ENCODE data around the gene PEF1.

The PEF1 gene

DNA sequence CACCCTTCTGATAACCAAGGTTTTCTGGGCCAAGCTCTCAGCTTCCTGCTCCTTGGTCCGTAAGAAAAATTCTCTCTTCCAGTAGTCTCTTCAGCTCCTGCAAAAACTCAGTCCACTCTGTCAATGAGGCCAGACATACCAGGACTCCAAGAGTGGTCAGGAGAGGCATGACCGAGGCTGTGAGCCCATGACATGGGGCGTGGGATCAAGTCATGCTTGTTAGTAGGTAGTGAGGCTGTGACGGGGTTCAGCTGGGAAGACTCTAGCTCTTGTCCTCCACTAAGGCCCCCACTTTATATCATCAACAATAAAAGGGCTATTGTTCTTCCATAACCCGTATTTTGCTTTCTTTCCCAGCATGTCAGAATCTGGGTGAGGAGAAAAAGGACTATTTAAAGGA lies 37.3 kb downstream of the PEF1 start:
- no peak for DNase-seq (ENCODE audit: extremely low read depth, low read depth)
- no peak overlapping the region for H3K4me3 ChIP-seq (replicated peaks; ENCODE audit: low read depth, low read length)
- TF ChIP-seq, protein P1, sequence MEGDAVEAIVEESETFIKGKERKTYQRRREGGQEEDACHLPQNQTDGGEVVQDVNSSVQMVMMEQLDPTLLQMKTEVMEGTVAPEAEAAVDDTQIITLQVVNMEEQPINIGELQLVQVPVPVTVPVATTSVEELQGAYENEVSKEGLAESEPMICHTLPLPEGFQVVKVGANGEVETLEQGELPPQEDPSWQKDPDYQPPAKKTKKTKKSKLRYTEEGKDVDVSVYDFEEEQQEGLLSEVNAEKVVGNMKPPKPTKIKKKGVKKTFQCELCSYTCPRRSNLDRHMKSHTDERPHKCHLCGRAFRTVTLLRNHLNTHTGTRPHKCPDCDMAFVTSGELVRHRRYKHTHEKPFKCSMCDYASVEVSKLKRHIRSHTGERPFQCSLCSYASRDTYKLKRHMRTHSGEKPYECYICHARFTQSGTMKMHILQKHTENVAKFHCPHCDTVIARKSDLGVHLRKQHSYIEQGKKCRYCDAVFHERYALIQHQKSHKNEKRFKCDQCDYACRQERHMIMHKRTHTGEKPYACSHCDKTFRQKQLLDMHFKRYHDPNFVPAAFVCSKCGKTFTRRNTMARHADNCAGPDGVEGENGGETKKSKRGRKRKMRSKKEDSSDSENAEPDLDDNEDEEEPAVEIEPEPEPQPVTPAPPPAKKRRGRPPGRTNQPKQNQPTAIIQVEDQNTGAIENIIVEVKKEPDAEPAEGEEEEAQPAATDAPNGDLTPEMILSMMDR (IDR thresholded peaks at IDR 0.05; ENCODE audit: low read depth, low read length, missing control alignments), result no peak

DNA sequence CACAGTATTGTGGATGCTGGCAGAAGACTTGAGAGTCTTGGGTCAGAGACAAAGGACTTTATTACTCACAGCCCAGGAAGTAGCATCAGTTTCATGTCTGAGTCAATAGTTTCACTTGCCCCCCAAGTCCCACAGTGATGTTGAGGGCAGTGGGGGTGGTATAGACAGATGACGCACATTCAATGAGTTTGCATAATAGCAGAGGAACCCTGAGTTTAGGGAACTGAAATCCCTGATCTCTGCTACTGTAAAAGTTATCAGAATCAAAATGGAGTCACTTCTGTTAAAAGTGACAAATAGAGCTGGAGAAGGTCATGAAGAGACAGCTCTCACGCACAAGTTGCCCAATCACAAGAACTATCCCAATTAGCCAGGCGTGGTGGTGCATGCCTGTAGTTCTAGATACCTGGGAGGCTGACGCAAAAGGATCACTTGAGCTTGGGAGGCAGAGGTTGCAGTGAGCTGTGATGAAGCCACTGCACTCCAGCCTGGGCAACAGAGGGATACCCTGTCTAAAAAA lies 38.7 kb downstream of the PEF1 start:
- no peak overlapping the region for H3K4me3 ChIP-seq (replicated peaks; ENCODE audit: low read depth, low read length)
- DNase-seq (ENCODE audit: extremely low read depth, low read depth), result no peak
- TF ChIP-seq, protein P1 (IDR thresholded peaks at IDR 0.05; ENCODE audit: low read depth, low read length, missing control alignments), result no peak

DNA sequence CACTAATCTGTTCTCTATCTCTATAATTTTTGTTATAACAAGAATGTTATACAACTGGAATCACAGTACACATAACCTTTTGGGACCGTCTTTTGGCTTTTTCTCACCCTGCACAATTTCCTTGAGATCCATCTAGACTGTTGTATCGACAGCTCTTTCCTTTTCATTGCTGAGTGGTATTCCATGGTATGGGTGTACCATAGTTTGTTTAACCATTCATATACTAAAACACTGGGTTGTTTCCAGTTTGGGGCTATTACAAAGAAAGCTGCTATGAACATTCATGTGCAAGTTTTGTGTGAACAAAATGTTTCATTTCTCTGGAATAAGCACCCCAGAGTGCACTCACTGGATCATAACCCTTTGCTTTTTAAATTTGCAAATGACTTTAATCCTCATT lies 42.6 kb downstream of the PEF1 start:
- DNase-seq (ENCODE audit: extremely low read depth, low read depth), result no peak
- H3K4me3 ChIP-seq (replicated peaks; ENCODE audit: low read depth, low read length), result no peak overlapping the region
- TF ChIP-seq, protein P1 (IDR thresholded peaks at IDR 0.05; ENCODE audit: low read depth, low read length, missing control alignments), result no peak

DNA sequence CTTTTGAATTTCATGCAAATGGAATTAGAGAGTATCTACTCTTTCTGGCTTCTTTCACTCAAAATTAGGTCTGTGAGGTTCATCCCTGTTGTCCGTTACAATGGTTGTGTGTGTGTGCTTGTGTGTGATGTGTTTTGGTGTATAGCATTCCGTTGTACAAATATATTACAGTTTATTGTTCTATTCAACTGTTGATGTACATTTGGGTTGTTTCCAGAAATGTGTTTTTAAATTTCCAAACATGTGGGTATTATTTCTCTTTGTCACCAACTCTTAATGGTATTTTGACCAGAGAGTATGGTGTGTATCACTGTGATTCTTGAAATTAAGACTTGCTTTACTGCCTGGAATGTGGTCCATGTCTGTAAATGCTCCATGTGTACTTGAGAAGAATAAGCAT lies 44.0 kb downstream of the PEF1 start:
- no peak for DNase-seq (ENCODE audit: extremely low read depth, low read depth)
- no peak overlapping the region for H3K4me3 ChIP-seq (replicated peaks; ENCODE audit: low read depth, low read length)

DNA sequence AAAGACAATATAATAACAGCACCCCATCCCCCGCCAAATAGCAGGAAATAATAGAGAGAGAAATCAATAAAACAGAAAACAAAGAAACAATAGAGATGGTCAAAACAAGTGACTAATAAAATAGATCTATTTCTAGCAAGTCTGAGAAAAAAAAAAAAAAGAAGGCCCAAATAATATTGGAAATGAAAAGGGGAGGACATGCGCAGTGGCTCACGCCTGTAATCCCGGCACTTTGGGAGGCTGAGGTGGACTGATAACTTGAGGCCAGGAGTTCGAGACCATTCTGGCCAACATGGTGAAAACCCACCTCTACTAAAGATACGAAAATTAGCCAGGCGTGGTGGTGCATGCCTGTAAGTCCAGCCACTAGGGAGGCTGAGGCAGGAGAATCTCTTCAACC lies 45.7 kb downstream of the PEF1 start:
- no peak overlapping the region for H3K4me3 ChIP-seq (replicated peaks; ENCODE audit: low read depth, low read length)
- DNase-seq (ENCODE audit: extremely low read depth, low read depth), result no peak
- TF ChIP-seq, protein P1 (IDR thresholded peaks at IDR 0.05; ENCODE audit: low read depth, low read length, missing control alignments), result no peak

More for the DNA sequence above, 44.0 kb downstream of the PEF1 start:
- TF ChIP-seq, protein P1 (IDR thresholded peaks at IDR 0.05; ENCODE audit: low read depth, low read length, missing control alignments), result no peak

DNA sequence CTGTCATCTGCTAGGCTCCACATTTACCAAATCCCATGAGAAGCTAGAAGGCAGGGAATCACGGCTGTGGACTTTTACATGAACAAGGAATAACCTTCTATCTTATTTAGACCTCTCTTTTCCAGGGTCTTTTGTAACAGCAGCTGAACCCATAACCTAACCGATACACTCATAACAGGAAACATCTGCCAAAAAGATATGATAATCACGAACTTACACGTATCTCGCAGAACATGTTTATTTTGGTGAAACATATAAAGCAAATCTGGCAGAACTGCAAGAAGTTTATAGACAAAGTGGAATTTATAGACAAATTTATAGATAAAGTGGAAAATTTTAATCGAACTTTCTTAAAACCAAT lies 48.0 kb downstream of the PEF1 start:
- no peak overlapping the region for H3K4me3 ChIP-seq (replicated peaks; ENCODE audit: low read depth, low read length)
- DNase-seq (ENCODE audit: extremely low read depth, low read depth), result no peak
- TF ChIP-seq, protein P1 (IDR thresholded peaks at IDR 0.05; ENCODE audit: low read depth, low read length, missing control alignments), result no peak
